Measurements from ENCODE around the gene SEL1L. TPM values are rescaled to one million over a fixed set of nuclear protein-coding genes. Genes with fewer than 3 reads are reported as not detected.
"Not testable (repeated sequence)": the region's sequence is repeated elsewhere in the genome, so short reads cannot be mapped to it uniquely, and the experiment has no call there.

SEL1L gene
- total RNA-seq, 1 experiment from 2014 or later = 53.7 TPM

GRCh38 chr14:81517798-81518398 is 15.8 kb downstream of the SEL1L start:
- Histone ChIP-seq H3K9me3 (ENCODE audit: control insufficient read depth, insufficient read depth, low read depth, low read length) (no peaks in the 10 kb centered on the region), H3K4me1 (ENCODE audit: control insufficient read depth, insufficient read depth, low read length) (no peaks in the 10 kb centered on the region), H3K27me3 (ENCODE audit: control insufficient read depth, insufficient read depth, low read length) (no peaks in the 10 kb centered on the region), H3K27ac (ENCODE audit: low read length) (no peak overlapping the region), H3K36me3 (ENCODE audit: control insufficient read depth, insufficient read depth, low read length) (no peaks in the 10 kb centered on the region), H3K4me3 (ENCODE audit: low read depth in 2 of 2, low read length in 2 of 2) (no peak overlapping the region)
- CTCF ChIA-PET = no interaction called here
- no peak for DNase-seq (ENCODE audit: low read depth, low spot score)
- intact Hi-C loops (cut with micrococcal nuclease; ENCODE audit: unreplicated experiment) = no loop called here
- TF ChIP-seq POLR2AphosphoS5 (IDR thresholded peaks at IDR 0.05; ENCODE audit: low read depth, low read length) (no peak), REST (IDR thresholded peaks at IDR 0.05; ENCODE audit: insufficient read depth in 1 of 2, low read depth in 2 of 2, low read length in 1 of 2) (no peak), TCF7L2 (IDR thresholded peaks at IDR 0.05; ENCODE audit: low read depth, low read length) (no peak), SIN3A (IDR thresholded peaks at IDR 0.05; ENCODE audit: borderline replicate concordance, insufficient read depth, low read depth, low read length) (no peak), CTCF (IDR thresholded peaks at IDR 0.05) (no peak)
- no peak for ATAC-seq
- POLR2A ChIA-PET = no interaction called here
- BruUV-seq (replicated peaks) = no TSS peak
- in situ Hi-C loops (cut with HindIII; ENCODE audit: low pct_unique_long_range_greater_than_20kb, low sequenced_read_pairs) = no loop called here

- intact Hi-C loops (cut with micrococcal nuclease; ENCODE audit: unreplicated experiment) = no loop called here
- no peak overlapping the region for H3K27ac ChIP-seq (ENCODE audit: low read length)
- BruUV-seq (replicated peaks) = no TSS peak
- ATAC-seq (no peak), DNase-seq (ENCODE audit: low read depth, low spot score) (no peak)
- H3K27me3 ChIP-seq (ENCODE audit: control insufficient read depth, insufficient read depth, low read length) = no peaks in the 10 kb centered on the region
- in situ Hi-C loops (cut with HindIII; ENCODE audit: low pct_unique_long_range_greater_than_20kb, low sequenced_read_pairs) = no loop called here
- H3K4me1 ChIP-seq (ENCODE audit: control insufficient read depth, insufficient read depth, low read length) = no peaks in the 10 kb centered on the region
- H3K4me3 ChIP-seq (ENCODE audit: low read depth in 2 of 2, low read length in 2 of 2) = no peak overlapping the region
- POLR2A ChIA-PET = no interaction called here
- H3K36me3 ChIP-seq (ENCODE audit: control insufficient read depth, insufficient read depth, low read length) = no peaks in the 10 kb centered on the region
- no peaks in the 10 kb centered on the region for H3K9me3 ChIP-seq (ENCODE audit: control insufficient read depth, insufficient read depth, low read depth, low read length)
- CTCF ChIA-PET = no interaction called here
- no peak for TF ChIP-seq SIN3A (IDR thresholded peaks at IDR 0.05; ENCODE audit: borderline replicate concordance, insufficient read depth, low read depth, low read length)
These were observed 16.5 kb downstream of the SEL1L start for GRCh38 chr14:81516986-81517797.

GRCh38 chr14:81515927-81516326 is 17.7 kb downstream of the SEL1L start:
- H3K4me3 ChIP-seq (ENCODE audit: low read depth in 2 of 2, low read length in 2 of 2); intact Hi-C loops (cut with micrococcal nuclease; ENCODE audit: unreplicated experiment); BruUV-seq (replicated peaks); POLR2A ChIA-PET; H3K36me3 ChIP-seq (ENCODE audit: control insufficient read depth, insufficient read depth, low read length); CTCF ChIA-PET; in situ Hi-C loops (cut with HindIII; ENCODE audit: low pct_unique_long_range_greater_than_20kb, low sequenced_read_pairs); H3K27me3 ChIP-seq (ENCODE audit: control insufficient read depth, insufficient read depth, low read length); ATAC-seq; H3K9me3 ChIP-seq (ENCODE audit: control insufficient read depth, insufficient read depth, low read depth, low read length); DNase-seq (ENCODE audit: low read depth, low spot score); H3K4me1 ChIP-seq (ENCODE audit: control insufficient read depth, insufficient read depth, low read length); H3K27ac ChIP-seq (ENCODE audit: low read length): not testable (repeated sequence)

- H3K4me1 ChIP-seq (ENCODE audit: control insufficient read depth, insufficient read depth, low read length); H3K27me3 ChIP-seq (ENCODE audit: control insufficient read depth, insufficient read depth, low read length); DNase-seq (ENCODE audit: low read depth, low spot score); H3K9me3 ChIP-seq (ENCODE audit: control insufficient read depth, insufficient read depth, low read depth, low read length); H3K4me3 ChIP-seq (ENCODE audit: low read depth in 2 of 2, low read length in 2 of 2); ATAC-seq; POLR2A ChIA-PET; intact Hi-C loops (cut with micrococcal nuclease; ENCODE audit: unreplicated experiment); H3K36me3 ChIP-seq (ENCODE audit: control insufficient read depth, insufficient read depth, low read length); H3K27ac ChIP-seq (ENCODE audit: low read length); BruUV-seq (replicated peaks); in situ Hi-C loops (cut with HindIII; ENCODE audit: low pct_unique_long_range_greater_than_20kb, low sequenced_read_pairs); CTCF ChIA-PET: not testable (repeated sequence)
These were observed 20.8 kb downstream of the SEL1L start for GRCh38 chr14:81512826-81513225.

All from Panc1 (cell line).